IMR-90 (cell line): ENCODE data around the gene SMG5.

Source experiments
- BHLHE40 ChIP-seq: fragments of 150-350 bp; IDR thresholded peaks from 2 replicates; pipeline ENCODE4 v1.6.1; 2016; ENCODE audit warnings: mild to moderate bottlenecking, low read depth, low read length
- CEBPB ChIP-seq: IDR thresholded peaks from 2 replicates; pipeline ENCODE4 v1.6.1; 2012; ENCODE audit warnings: low read depth, low read length, improper control_type of control experiment
- CHD1 ChIP-seq: IDR thresholded peaks from 2 replicates; pipeline ENCODE4 v1.6.1; 2012; ENCODE audit warnings: low read depth, low read length, improper control_type of control experiment
- FOS ChIP-seq: fragments of 150-350 bp; IDR thresholded peaks from 2 replicates; pipeline ENCODE4 v1.6.1; 2016; ENCODE audit warnings: low read depth, low read length
- MAFK ChIP-seq: IDR thresholded peaks from 2 replicates; pipeline ENCODE4 v1.6.1; 2012; ENCODE audit warnings: low read depth, low read length, improper control_type of control experiment
- NFE2L2 ChIP-seq: fragments of 150-350 bp; IDR thresholded peaks from 2 replicates; pipeline ENCODE4 v1.6.1; 2016; ENCODE audit warnings: low read depth, mild to moderate bottlenecking, low read length
- POLR2A ChIP-seq: IDR thresholded peaks from 2 replicates; pipeline ENCODE4 v1.6.1; 2012; ENCODE audit warnings: mild to moderate bottlenecking, low read depth, low read length
- RAD21 ChIP-seq: IDR thresholded peaks from 2 replicates; pipeline ENCODE4 v1.6.1; 2012; ENCODE audit warnings: low read length, improper control_type of control experiment
- RCOR1 ChIP-seq: IDR thresholded peaks from 2 replicates; pipeline ENCODE4 v1.6.1; 2012; ENCODE audit warnings: mild to moderate bottlenecking, low read length, improper control_type of control experiment; ENCODE audit not compliant: insufficient replicate concordance
- RFX5 ChIP-seq: IDR thresholded peaks from 2 replicates; pipeline ENCODE4 v1.8.0; 2012; ENCODE audit warnings: low read depth, mild to moderate bottlenecking, low read length, moderate library complexity
- SMC3 ChIP-seq: fragments of 150-350 bp; IDR thresholded peaks from 2 replicates; pipeline ENCODE4 v1.6.1; 2016; ENCODE audit warnings: low read depth, mild to moderate bottlenecking, antibody characterized with exemption, low read length, moderate library complexity
- TF ChIP-seq, protein P1 (sequence below): conservative IDR thresholded peaks from 2 replicates; pipeline ENCODE4 v1.5.1; 2012; ENCODE audit warnings: mild to moderate bottlenecking, low read depth, low read length, improper control_type of control experiment

DNA sequence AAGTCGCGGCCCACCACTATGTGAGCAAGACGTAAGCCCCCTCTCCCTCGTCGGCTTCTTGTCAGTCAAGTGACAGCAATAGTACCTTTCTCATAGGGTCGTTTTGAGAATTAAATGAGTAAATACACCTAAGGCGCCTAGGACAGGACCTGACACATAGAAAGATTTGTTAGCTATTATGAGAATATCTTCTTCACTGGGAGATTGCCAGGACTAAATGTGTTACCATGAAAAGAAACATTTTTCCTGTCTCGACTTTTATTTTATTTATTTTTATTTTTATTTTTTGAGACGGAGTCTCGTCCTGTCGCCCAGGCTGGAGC is 69.0 kb downstream of the SMG5 start:
- no peak for TF ChIP-seq FOS
- no peak for TF ChIP-seq POLR2A
- no peak for TF ChIP-seq SMC3
- TF ChIP-seq, protein P1, sequence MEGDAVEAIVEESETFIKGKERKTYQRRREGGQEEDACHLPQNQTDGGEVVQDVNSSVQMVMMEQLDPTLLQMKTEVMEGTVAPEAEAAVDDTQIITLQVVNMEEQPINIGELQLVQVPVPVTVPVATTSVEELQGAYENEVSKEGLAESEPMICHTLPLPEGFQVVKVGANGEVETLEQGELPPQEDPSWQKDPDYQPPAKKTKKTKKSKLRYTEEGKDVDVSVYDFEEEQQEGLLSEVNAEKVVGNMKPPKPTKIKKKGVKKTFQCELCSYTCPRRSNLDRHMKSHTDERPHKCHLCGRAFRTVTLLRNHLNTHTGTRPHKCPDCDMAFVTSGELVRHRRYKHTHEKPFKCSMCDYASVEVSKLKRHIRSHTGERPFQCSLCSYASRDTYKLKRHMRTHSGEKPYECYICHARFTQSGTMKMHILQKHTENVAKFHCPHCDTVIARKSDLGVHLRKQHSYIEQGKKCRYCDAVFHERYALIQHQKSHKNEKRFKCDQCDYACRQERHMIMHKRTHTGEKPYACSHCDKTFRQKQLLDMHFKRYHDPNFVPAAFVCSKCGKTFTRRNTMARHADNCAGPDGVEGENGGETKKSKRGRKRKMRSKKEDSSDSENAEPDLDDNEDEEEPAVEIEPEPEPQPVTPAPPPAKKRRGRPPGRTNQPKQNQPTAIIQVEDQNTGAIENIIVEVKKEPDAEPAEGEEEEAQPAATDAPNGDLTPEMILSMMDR = no peak
- no peak for TF ChIP-seq RCOR1
- no peak for TF ChIP-seq NFE2L2
- TF ChIP-seq CEBPB = no peak
- no peak for TF ChIP-seq RFX5
- TF ChIP-seq MAFK = no peak
- TF ChIP-seq BHLHE40 = no peak
- TF ChIP-seq CHD1 = no peak
- no peak for TF ChIP-seq RAD21
